Neural cell (in vitro differentiated cells): ENCODE results near the gene RNU6-8.

Source experiments
- CTCF ChIP-seq: fragments of 450-650 bp; IDR thresholded peaks from 2 replicates; pipeline ENCODE4 v1.5.1; 2014; ENCODE audit warnings: antibody characterized with exemption, mild to moderate bottlenecking, moderate library complexity; ENCODE audit not compliant: poor library complexity, severe bottlenecking
- EP300 ChIP-seq: fragments of 450-650 bp; conservative IDR thresholded peaks from 2 replicates; pipeline ENCODE4 v1.6.1; 2014; ENCODE audit warnings: antibody characterized with exemption, mild to moderate bottlenecking, moderate library complexity; ENCODE audit not compliant: poor library complexity, severe bottlenecking
- EZH2 ChIP-seq: fragments of 200-600, 300-800 bp; shearing (Covaris generic), sonication (generic); IDR thresholded peaks from 2 replicates; pipeline ENCODE4 v1.6.1; 2014; ENCODE audit warnings: antibody characterized with exemption, low read length, borderline replicate concordance, mild to moderate bottlenecking; ENCODE audit not compliant: insufficient read depth, poor library complexity, severe bottlenecking
- POLR2AphosphoS5 ChIP-seq: IDR thresholded peaks from 2 replicates; pipeline ENCODE4 v1.6.1; 2012
- RAD21 ChIP-seq: fragments of 450-650 bp; conservative IDR thresholded peaks from 2 replicates; pipeline ENCODE4 v1.6.1; 2014; ENCODE audit warnings: antibody characterized with exemption, mild to moderate bottlenecking, moderate library complexity
- TAF1 ChIP-seq: IDR thresholded peaks from 2 replicates; pipeline ENCODE4 v1.6.1; 2012; ENCODE audit warnings: low read depth

- TF ChIP-seq CTCF (no peak), EZH2 (no peak), EP300 (no peak), POLR2AphosphoS5 (no peak), TAF1 (no peak), RAD21 (no peak)
These were observed 46.3 kb upstream of the RNU6-8 start for GRCh38 chr14:32249371-32249770.
